Measurements from ENCODE around the gene FBXL14.

The FBXL14 gene

GRCh38 chr12:1532375-1533165 lies 61.8 kb downstream of the FBXL14 start:
- no peak for DNase-seq

- DNase-seq, result no peak
Observed at GRCh38 chr12:1531654-1532374, 62.6 kb downstream of the FBXL14 start.

DNA sequence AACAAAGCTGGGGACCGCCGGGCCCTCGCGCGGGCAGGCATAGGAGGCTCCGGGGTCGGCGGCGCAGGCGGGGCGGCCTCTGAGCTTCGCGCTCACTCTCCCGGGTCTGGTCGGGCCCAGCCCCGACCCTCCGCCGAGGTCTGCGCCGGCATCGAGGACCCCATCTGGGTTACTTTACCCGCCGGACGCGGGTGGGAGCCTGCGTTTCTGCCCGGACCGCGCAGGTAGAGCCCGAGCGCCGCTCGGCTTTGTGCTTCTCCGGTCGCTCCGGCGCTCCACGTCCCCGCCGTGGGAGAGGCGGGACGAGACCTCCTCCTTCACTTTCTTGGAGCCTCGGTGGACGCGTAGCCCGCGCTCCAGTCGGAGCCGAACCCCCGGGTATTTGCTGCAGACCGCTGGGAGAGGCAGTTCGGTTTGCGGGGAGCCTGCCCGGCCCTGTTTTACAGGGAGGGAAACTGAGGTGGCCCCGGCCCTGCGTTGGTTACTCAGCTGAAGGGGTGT lies 63.2 kb downstream of the FBXL14 start:
- no peak for DNase-seq

- DNase-seq, result no peak
Observed at GRCh38 chr12:1530592-1531152, 63.7 kb downstream of the FBXL14 start.

- DNase-seq, result no peak
Observed at GRCh38 chr12:1529862-1530591, 64.4 kb downstream of the FBXL14 start.

- no peak for DNase-seq
Observed at GRCh38 chr12:1529228-1529861, 65.0 kb downstream of the FBXL14 start.

GRCh38 chr12:1528791-1529190 lies 65.6 kb downstream of the FBXL14 start:
- DNase-seq, result no peak

GRCh38 chr12:1527789-1528188 lies 66.6 kb downstream of the FBXL14 start:
- no peak for DNase-seq

DNA sequence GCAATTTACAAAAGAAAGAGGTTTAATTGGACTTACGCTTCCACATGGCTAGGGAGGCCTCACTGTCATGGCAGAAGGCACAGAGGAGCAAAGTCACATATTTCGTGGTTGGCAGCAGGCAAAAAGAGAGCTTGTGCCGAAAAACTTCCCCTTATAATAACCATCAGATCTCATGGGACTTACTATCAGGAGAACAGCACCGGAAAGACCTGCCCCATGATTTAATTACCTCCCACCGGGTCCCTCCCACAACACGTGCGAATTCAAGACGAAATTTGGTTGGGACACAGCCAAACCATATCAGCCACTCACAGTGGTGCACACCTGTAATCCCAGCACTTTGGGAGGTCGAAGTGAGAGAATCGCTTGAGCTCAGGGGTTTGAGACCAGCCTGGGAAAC lies 68.5 kb downstream of the FBXL14 start:
- no peak for DNase-seq

DNA sequence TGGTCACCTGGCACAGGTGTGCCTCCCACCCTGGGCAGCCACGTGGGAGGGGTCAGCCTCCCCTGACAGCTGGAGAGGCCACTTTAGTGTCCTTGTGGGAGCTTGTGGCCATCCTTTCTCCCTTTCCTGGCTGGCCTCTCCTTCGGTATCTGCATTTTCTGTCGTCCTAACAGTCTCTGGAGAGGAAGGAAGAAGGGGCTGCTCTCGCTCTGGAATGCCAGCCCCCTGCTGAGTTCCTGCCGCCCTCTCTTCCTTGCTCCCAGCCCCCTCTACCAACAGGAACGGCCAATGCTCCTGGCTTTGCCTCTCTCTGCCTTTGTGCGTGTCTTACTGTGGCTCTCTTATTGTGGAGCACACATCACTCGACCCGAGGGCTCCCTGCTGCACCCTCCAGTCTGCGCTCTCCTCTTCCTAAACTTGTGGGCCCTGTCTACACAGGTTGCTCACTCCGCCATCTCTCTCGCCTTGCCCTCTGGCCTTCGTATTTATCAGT lies 70.8 kb downstream of the FBXL14 start:
- no peak for DNase-seq

DNA sequence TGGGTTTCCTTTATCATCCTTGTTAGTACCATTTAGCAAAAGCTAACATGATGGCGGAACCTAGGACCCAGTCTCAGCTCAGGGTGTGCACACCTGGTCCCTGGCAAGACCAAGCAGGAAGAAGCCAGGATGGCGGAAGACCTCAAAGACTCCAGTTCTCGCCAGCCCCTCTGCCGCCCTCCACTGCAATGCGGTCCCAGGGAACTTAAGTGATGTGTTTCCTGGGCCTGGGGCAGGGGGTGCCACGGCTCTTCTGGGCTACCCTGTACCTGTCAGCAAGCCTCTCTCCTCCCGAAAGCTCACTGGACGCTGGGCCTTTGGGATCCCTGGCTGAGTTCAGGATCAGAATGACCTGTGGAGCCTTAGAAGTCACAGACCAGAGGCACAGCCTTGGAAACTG lies 71.3 kb downstream of the FBXL14 start:
- DNase-seq, result no peak

DNA sequence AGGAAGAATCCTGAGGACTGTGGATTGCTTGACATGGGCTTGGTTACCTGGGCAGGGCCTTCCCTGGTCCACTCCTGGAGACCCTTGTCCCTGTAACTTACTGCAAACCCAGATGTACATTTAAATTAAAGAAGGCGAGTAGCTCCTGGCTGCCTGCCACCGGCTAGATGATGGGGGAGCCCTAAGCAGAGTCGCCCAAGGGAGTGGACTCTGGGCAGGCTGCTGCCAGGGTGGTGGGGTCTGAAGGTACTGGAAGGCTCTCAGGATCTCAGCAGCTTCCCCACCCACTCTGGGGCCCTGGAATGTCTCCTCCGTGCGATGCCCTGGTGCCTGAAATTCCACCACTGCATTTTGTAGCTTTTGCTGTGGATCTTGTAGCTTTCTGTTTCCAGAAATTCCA lies 74.7 kb downstream of the FBXL14 start:
- no peak for DNase-seq

GRCh38 chr12:1518591-1519516 lies 75.5 kb downstream of the FBXL14 start:
- DNase-seq, result no peak

DNA sequence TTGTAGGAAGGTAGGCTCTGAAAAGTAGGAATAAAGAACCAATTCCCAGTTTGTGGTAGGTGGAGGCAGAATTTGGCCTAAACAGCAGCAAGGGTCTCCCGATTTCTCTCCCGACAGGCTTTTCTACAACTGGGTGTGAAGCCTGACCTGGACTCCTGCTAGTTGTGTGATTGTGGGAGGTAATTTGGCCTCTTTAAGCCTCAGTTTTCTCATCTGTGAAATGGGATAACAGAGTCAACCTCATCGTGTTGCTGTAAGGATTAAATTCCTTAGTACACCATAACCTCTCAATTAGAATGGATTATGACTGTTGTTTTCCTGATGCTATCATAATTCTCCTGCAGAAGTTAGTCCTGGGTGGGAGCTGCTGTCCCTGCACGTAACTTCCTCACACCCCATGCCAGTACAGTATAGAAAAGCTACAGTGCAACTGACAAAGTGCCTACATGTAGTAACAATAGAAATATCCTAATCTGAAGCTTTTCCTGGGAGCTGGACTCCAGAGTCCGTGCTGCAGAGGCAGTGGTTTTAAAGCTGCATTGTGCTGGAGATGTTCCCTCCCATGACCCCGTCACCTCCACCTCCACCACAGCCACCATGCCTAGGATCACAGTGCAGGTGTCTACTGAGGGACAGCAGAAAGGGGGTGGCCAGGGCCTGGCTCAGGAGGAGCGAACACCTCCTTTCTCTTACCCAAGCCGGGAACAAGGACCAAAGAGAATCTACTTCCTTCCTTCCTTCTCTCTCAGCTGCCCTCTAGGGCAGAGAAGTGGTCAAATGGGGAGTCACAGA lies 76.5 kb downstream of the FBXL14 start:
- DNase-seq, result no peak

GRCh38 chr12:1517007-1517406 lies 77.4 kb downstream of the FBXL14 start:
- DNase-seq, result no peak

Data from stimulated activated CD4-positive, alpha-beta T cell treated with anti-CD3 and anti-CD28 coated beads, Interleukin-2, amount 100 ng/mL, for 48 hours (primary cell).